GM13976 (cell line): ENCODE data around the gene BTBD16.

Source experiments
- DNase-seq: peaks from one replicate; pipeline ENCODE4 v3.0.0; 2012; ENCODE audit warnings: low spot score
- in situ Hi-C: fragments of 300-500 bp; cut with MboI; formaldehyde crosslinking; loops from one replicate; pipeline ENCODE4 v1.12.0; 2022; ENCODE audit warnings: low sequenced_read_pairs, mixed read lengths, inconsistent platforms; ENCODE audit not compliant: unreplicated experiment
- TF ChIP-seq, protein P1 (sequence below): IDR thresholded peaks from 2 replicates; pipeline ENCODE4 v1.5.1; 2012; ENCODE audit warnings: borderline replicate concordance, mild to moderate bottlenecking; ENCODE audit not compliant: insufficient read depth; ENCODE audit errors: extremely low read depth, missing control alignments, control extremely low read depth

Gene BTBD16

DNA sequence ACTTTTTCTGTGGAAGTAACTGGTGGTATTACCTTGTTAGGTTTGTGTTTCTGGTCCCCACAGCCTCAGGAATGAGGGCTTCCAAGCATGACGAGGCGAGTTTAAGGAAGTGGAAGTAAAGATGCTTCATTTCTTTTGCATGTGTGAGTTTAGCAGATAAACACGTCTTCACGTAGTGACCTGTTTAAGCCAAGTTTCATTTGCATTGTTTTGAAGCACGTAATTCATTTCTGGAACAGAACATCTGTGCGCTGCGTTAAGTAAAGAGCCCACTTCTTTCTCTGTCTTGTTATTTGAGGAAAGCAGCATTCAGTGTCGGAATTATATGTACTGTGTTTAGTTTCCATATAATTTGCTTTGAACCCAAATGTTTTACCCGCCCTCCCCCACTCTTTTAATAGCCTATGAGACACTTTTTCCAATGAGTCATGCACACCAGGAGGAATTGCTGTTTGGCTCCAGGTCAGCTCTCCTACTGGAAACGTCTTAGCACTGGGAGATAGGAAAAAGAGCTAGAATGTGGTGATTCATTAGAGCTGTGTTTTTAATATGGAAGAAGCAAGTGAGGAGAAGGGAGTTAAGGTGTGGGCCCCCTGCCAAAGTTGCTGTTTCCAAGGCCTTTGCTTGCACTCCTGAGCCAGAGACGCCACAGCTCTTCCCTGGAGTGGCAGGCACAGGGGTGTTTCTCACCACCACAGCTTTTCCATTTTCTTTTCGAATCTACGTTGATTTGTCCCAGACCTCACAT is 36.7 kb downstream of the BTBD16 start:
- in situ Hi-C loops = no loop called here
- peak; percentile 68 for DNase-seq
- TF ChIP-seq, protein P1, sequence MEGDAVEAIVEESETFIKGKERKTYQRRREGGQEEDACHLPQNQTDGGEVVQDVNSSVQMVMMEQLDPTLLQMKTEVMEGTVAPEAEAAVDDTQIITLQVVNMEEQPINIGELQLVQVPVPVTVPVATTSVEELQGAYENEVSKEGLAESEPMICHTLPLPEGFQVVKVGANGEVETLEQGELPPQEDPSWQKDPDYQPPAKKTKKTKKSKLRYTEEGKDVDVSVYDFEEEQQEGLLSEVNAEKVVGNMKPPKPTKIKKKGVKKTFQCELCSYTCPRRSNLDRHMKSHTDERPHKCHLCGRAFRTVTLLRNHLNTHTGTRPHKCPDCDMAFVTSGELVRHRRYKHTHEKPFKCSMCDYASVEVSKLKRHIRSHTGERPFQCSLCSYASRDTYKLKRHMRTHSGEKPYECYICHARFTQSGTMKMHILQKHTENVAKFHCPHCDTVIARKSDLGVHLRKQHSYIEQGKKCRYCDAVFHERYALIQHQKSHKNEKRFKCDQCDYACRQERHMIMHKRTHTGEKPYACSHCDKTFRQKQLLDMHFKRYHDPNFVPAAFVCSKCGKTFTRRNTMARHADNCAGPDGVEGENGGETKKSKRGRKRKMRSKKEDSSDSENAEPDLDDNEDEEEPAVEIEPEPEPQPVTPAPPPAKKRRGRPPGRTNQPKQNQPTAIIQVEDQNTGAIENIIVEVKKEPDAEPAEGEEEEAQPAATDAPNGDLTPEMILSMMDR = no peak

DNA sequence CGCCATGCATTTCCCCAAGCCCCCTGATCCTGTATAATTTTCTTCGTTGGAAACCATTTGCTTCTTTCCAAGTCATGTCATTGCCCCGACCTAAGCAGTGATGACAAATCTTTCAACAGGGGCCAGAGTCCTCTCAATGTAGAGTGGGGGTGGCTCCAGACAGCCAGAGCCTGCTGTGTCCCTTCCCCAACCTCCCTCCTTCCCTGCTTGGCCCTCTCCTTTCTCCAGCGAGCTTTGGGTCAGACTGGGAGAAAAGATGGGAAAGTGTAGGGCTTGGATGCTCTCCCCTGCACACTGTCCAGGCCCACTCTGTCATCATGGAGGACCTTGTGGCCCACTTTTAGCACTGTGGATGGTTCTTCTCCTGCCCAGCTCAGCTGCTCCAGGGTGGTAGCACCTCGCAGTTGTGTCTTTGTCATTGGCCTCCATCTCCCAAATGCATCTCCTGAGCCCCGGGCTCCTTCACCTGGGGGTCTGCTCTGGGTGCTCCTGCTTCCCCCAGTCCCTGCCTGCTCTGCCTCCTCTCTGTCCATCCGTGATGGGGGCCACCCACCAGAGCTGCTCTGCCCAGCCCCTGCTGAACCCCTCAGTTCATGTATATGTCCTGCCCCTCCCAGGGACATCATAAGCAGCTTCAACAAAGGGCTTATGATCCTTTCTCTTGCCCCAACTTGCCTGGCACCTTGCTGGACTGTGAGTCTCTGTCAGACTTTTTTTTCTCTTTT is 37.5 kb downstream of the BTBD16 start:
- in situ Hi-C loops = no loop called here
- no peak for DNase-seq
- TF ChIP-seq, protein P1 = no peak

DNA sequence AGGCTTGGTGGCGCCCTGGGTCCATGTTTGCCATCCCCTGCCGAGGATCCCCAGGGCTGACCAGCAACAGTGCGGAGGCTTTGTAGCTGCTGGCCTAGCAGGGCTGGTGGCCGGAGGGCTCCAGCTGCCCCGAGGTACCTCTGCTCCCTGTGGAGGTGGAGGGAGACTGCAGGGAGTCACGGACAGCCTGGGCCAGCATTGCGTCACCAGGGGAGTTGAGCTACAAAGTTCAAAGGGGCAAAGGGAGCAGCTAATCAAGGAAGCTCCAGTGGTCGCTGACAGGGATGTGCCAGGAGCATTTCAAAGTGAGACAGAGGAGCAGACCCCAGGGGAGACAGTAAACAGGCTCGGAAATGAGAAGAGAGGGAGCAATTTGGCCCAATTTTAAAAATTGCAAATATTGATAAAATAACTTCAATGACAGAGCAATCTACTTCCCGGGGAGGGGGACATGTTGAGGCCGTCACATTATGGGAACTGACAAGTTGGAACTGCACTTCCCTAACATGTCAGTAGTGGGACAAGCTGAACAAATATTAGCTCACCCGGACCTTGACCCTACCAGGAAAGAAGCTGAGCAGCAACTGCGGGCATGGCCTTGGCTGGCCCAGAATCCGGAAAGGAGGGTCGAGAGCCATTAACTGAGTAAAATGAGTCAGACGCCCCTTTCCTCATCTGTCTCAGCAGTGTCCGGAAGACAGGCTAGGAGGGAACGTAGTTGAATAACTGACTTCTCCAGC is 39.4 kb downstream of the BTBD16 start:
- TF ChIP-seq, protein P1 = no peak
- in situ Hi-C loops = no loop called here
- no peak for DNase-seq

DNA sequence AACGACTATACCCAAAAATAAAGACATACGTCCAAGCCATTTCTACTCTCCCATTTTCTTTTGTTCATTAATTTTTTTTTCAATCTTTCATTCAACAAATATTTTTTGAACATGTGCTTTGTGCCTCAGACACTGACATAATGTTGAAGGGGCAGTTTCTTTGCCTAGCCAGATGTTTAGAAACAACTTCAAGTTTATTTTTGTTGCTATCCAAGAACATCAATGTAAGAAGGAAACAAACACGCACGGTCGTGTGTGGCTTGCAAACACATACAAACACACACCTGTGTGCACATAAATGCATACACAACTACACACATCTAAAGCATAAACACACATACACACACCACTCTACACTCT is 39.9 kb downstream of the BTBD16 start:
- DNase-seq = no peak
- in situ Hi-C loops = no loop called here
- TF ChIP-seq, protein P1 = no peak

DNA sequence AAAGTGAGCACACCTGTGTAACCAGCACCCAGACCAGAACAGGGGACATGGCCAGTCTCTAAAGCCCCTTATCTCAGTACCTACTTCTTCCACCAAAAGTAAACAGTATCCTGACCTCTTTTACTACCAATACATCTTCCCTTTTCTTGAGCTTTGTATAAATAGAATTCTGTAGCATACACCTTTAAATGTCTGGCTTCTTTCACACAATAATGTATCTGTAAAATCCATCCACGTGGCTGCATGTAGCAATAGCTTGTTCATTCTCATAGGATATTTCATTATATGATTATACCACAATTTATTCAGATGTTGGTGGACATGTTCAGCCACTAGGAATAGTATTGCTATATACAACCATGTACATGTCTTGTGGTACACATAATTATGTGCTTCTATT is 40.6 kb downstream of the BTBD16 start:
- in situ Hi-C loops = no loop called here
- TF ChIP-seq, protein P1 = no peak
- no peak for DNase-seq

DNA sequence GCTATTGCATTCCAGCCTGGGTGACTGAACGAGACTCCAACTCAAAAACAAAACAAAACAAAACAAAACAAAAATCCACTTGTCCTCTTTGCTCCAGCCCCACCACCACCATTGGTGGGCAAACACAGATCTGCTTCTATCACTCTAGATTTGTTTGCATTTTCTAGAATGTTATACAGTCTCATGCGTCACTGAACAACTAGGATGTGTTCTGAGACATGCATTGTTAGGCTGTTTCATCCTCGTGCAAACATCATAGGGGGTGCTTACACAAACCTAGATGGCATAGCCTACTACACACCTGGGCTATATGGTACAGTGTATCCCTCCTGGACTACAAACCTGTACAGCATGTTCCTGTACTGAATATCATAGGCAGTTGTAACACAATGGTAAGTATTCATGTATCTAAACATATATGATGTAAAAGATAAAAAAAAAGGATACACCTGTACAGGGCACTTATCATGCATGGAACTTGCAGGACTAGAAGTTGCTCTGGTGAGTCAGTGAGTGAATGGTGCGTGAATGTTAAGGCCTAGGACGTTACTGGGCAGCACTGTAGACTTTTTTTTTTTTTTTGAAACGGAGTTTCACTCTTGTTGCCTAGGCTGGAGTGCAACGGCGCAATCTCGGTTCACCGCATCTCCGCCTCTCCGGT is 45.3 kb downstream of the BTBD16 start:
- TF ChIP-seq, protein P1 = no peak
- in situ Hi-C loops = no loop called here
- no peak for DNase-seq
